Lower leg skin (tissue), 3 donors: ENCODE results near the gene AP5S1.
A peak's percentile ranks its signal among the peaks of the same experiment; 100 is the strongest.

Source experiments
- CTCF ChIP-seq, 3 donors: fragments of 450-650 bp; IDR thresholded peaks; one replicate each; pipeline ENCODE4 v1.5.1; 2016; ENCODE audit warnings: antibody characterized with exemption in 3 of 3, mild to moderate bottlenecking in 3 of 3, moderate library complexity in 2 of 3
- POLR2A ChIP-seq, 2 donors: fragments of 450-650 bp; IDR thresholded peaks; one replicate each; pipeline ENCODE4 v1.6.1; 2016 to 2017; ENCODE audit warnings: antibody characterized with exemption in 2 of 2, mild to moderate bottlenecking in 1 of 2, moderate library complexity in 1 of 2

- TF ChIP-seq CTCF (IDR thresholded peaks at IDR 0.05) = peak in 1 of 3 donors; percentile 93
- no peak for TF ChIP-seq POLR2A (IDR thresholded peaks at IDR 0.05)
These were observed at the start of gene AP5S1 for GRCh38 chr20:3820048-3820900.
